SH-SY5Y (cell line): ENCODE data around the gene APOBEC2.

Experiments
- GATA2 ChIP-seq: IDR thresholded peaks from 2 replicates; pipeline ENCODE4 v1.6.1; 2011; ENCODE audit warnings: mild to moderate bottlenecking, low read depth, low read length
- GATA3 ChIP-seq: IDR thresholded peaks from 2 replicates; pipeline ENCODE4 v1.6.1; 2011; ENCODE audit warnings: low read depth, mild to moderate bottlenecking, low read length, moderate library complexity

DNA sequence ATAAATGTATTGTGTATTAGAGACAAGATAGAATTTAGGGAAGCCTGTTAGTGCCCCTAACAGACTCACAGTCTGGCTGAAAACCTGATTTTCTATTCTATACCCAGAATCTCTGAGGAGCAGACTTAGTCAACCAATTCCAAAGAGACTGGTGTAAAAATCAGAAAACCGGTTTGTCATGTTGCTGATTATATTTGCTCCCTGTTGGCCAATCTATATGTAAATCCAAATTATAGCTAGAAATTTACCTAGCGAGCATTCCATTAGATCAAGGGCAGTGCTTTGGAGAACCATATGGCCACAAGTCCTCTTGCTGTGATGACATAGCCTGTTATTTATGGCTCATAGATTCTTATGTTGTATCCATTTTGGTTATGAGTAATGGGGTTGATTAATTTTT lies 24.5 kb downstream of the APOBEC2 start:
- TF ChIP-seq GATA2 (no peak), GATA3 (no peak)
